Spinal cord (tissue), 10 donors: ENCODE measurements around the gene AFAP1. TPM values are rescaled to one million over a fixed set of nuclear protein-coding genes. Genes with fewer than 3 reads are reported as not detected.

ENCODE experiments used
- DNase-seq, 6 donors: peaks; one replicate each; pipeline versions ENCODE4 v3.0.0 to v3.0.0-alpha.2; 2013 to 2015; ENCODE audit warnings: low spot score in 6 of 6, low read depth in 4 of 6
- H3K27ac ChIP-seq: one replicate; pipeline ENCODE4 v1.5.1; 2013; ENCODE audit warnings: low read depth, low read length, control low read depth
- H3K27me3 ChIP-seq: one replicate; pipeline ENCODE4 v1.6.1; 2013; ENCODE audit warnings: low read length; ENCODE audit not compliant: control insufficient read depth, insufficient read depth
- H3K36me3 ChIP-seq: one replicate; pipeline ENCODE4 v1.6.1; 2013; ENCODE audit warnings: low read length; ENCODE audit not compliant: control insufficient read depth, insufficient read depth
- H3K4me1 ChIP-seq: one replicate; pipeline ENCODE4 v1.6.1; 2013; ENCODE audit warnings: low read length; ENCODE audit not compliant: control insufficient read depth, insufficient read depth
- H3K4me3 ChIP-seq: one replicate; pipeline ENCODE4 v1.5.1; 2013; ENCODE audit warnings: low read depth, low read length, control low read depth
- H3K9me3 ChIP-seq: one replicate; pipeline ENCODE4 v1.6.1; 2013; ENCODE audit warnings: low read length; ENCODE audit not compliant: control insufficient read depth, insufficient read depth
- WGBS: methylation state at CpG from one replicate; pipeline ENCODE4 v1.1.5; 2013; ENCODE audit warnings: missing lambda C conversion rate; ENCODE audit not compliant: insufficient coverage; 5-methylcytosine and 5-hydroxymethylcytosine counted together
- polyA plus RNA-seq, 2 donors: library from polyadenylated mRNA; unstranded; fragments of 120-200 nt; gene quantifications; one replicate each; pipeline ENCODE4 v1.2.1, GENCODE V29; 2013; ENCODE audit not compliant: insufficient read length in 2 of 2
- total RNA-seq, 2 donors: library from RNA; depleted of rRNA in 1 of 2; stranded (reverse); fragments of 120-200 nt in 1 of 2; fragments of >200 nt in 1 of 2; gene quantifications; one replicate each; pipeline versions ENCODE4 v1.2.3 to v1.2.4, GENCODE V29; 2013 to 2014
- donor health status: healthy.

The AFAP1 gene
- total and polyA plus RNA-seq, 4 donors, result 34.8 to 42.0 (median 36.3) TPM

DNA sequence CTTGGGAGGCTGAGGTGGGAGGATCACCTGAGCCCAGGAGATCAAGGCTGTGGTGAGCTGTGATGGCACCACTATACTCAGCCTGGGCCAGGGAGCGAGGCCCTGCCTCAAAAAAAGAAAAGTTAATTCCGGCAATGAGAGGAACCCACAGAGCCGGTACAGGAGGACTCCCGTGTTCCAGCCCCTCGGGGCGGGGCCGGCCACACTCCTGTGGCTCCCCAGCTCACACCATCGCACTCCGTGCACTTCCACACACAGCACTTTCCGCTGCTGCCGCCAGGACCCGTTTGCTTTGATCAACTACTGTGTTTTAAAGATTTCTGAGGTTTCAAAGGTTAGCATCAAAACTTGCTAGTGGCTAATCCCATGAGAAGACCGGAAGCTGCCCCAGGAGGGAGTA is 171.7 kb downstream of the AFAP1 start:
- Histone ChIP-seq H3K36me3 (peaks cover 86% of the 10 kb centered on the region), H3K27ac (no peak overlapping the region), H3K4me1 (peaks cover 42% of the 10 kb centered on the region), H3K9me3 (no peaks in the 10 kb centered on the region), H3K4me3 (no peak overlapping the region), H3K27me3 (no peaks in the 10 kb centered on the region)
- no peak for DNase-seq
- 92% methylated on average over 11 of the region's 13 CpGs for WGBS

DNA sequence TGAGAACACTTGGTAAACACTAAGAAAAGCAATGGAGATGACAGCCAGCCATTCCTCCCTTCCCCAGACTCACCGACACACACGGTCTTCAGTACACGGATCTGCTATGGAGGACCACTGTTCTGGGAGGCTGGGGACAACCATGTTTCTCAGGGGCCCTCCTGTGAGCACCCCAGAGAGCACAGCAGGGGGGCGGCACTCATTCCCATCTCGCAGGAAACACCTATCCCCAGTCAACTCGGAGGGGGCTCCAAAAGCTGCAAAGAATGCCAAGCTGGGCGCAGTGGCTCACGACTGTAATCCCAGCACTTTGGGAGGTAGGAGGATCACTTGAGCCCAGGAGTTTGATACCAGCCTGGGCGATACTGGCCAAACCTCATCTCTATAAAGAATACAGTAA is 172.1 kb downstream of the AFAP1 start:
- Histone ChIP-seq H3K4me3 (no peak overlapping the region), H3K36me3 (peaks cover 86% of the 10 kb centered on the region), H3K27me3 (no peaks in the 10 kb centered on the region), H3K4me1 (peaks cover 42% of the 10 kb centered on the region), H3K9me3 (no peaks in the 10 kb centered on the region), H3K27ac (no peak overlapping the region)
- WGBS, result 87% methylated on average over 3 of the region's 9 CpGs
- no peak for DNase-seq

DNA sequence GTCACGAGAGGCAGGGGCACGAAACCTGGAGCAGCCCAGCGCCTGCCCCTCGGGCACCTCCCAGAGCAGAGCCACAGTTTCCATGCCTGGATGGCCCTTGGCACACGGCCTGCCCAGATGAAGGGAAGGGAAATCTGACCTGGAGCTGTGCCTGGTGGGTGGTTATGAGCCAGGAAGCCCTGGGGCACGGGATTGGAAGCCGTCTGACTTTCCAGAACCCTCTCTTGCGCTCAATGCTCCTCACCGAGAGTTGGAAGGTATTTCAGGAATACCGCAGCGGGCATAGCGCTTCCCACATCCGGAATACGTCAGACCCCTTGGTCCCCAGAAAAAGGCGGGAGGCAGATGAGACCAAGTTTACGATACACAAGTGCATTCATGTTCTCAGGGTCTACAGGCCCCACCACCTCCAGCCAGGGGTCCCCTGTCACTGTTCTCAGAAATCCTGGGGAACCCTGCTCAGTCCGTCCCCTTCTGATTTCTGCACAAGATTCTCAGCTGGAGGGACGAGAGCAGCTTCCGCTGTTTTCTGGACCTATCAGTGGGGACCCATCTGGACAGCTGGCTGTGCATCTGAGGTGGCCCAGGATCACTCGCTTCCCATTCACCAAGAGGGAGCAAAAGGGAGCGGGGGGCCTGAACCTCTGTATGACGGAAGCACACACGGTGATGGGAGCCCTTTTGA is 172.9 kb downstream of the AFAP1 start:
- no peak for DNase-seq
- WGBS, result 87% methylated on average over 21 of the region's 23 CpGs
- H3K36me3 ChIP-seq, result peaks cover 86% of the 10 kb centered on the region
- peaks cover 42% of the 10 kb centered on the region for H3K4me1 ChIP-seq
- no peak overlapping the region for H3K27ac ChIP-seq
- no peak overlapping the region for H3K4me3 ChIP-seq
- H3K9me3 ChIP-seq, result no peaks in the 10 kb centered on the region
- no peaks in the 10 kb centered on the region for H3K27me3 ChIP-seq

DNA sequence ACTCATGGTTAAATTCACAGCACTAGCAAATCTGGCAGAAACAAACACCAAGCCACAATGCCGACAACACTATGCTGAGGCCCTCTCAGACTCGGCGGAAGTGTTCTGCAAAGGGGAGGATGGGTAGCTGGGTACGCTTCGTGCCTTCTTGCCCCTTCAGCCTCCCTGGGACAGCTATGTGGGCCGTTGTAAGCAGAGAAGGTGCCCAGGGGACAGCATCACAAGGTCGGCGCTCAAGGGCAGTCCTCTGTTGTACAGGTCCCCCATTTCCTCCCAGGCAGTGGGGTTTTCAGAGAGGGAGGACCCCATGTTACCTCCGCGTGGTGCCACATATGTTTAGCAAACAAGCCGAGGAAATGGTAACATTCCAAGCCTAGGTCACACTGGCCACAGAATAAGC is 173.6 kb downstream of the AFAP1 start:
- peak overlapping the region; percentile 62 for H3K27ac ChIP-seq
- H3K4me1 ChIP-seq, result peaks cover 41% of the 10 kb centered on the region
- no peaks in the 10 kb centered on the region for H3K9me3 ChIP-seq
- H3K36me3 ChIP-seq, result peaks cover 89% of the 10 kb centered on the region
- 81% methylated on average over 9 of the region's 11 CpGs for WGBS
- H3K4me3 ChIP-seq, result no peak overlapping the region
- DNase-seq, result no peak
- H3K27me3 ChIP-seq, result no peaks in the 10 kb centered on the region

DNA sequence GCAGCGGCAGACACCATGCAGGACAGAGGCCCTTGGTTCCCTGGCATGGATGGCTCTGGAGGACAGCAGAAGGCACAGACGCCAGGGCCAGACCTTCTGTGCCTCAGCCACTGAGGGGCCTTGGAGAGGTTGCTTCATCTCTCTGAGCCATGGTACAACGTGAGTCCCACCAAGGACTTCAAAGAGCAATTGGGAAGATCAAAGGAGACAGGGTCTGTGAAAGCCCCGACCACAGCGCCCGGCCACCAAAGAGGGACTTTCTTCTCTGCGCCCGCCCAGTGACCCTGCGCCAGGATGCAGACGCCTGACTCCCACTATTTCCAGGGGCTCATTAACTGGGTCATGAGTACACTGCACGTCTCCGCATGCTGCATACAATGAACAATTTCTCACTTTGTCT is 174.0 kb downstream of the AFAP1 start:
- peaks cover 89% of the 10 kb centered on the region for H3K36me3 ChIP-seq
- peak overlapping the region; percentile 50 for H3K27ac ChIP-seq
- no peaks in the 10 kb centered on the region for H3K27me3 ChIP-seq
- DNase-seq, result no peak
- 77% methylated on average over 12 of the region's 12 CpGs for WGBS
- no peaks in the 10 kb centered on the region for H3K9me3 ChIP-seq
- H3K4me3 ChIP-seq, result no peak overlapping the region
- H3K4me1 ChIP-seq, result peaks cover 36% of the 10 kb centered on the region

DNA sequence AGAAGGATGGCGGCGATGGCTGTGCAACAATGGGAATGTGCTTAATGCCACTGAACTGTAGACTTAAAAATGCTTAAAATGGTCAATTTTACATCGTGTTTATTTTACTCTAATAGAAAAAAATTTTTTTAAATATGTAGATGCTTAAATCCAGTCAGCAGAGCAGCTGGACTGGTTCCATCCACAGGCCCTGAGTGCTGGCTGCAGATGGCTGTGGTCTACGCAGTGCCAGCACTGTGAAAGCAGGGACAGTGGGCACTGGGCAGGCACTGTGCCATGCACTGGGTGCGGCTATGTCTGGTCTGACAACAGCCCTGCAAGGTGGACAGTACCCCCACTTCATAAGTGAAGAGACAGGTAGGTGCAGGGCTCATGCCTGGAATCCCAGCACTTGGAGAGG is 175.2 kb downstream of the AFAP1 start:
- H3K9me3 ChIP-seq, result no peaks in the 10 kb centered on the region
- H3K4me1 ChIP-seq, result peaks cover 24% of the 10 kb centered on the region
- no peak overlapping the region for H3K4me3 ChIP-seq
- no peak overlapping the region for H3K27ac ChIP-seq
- peaks cover 89% of the 10 kb centered on the region for H3K36me3 ChIP-seq
- no peaks in the 10 kb centered on the region for H3K27me3 ChIP-seq
- DNase-seq, result no peak
- 74% methylated on average over 2 of the region's 5 CpGs for WGBS

DNA sequence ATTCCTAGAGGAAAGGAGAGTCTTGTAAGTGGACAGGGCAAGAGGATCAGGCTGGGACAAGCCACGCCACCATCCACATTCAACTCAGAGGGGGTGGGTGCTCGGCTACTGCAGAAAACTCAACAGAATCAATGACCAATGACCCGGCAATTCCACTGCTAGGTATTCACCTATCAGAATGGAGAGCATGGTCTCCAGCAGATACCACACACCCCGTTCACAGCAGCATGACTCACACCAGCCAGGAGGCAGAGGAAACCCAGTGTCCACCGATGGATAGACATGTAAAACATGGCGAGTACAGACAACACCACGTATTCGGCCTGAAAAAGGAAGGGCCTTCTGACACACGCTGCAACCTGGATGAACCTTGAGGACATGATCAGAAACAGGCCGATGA is 175.9 kb downstream of the AFAP1 start:
- Histone ChIP-seq H3K4me3 (no peak overlapping the region), H3K27ac (no peak overlapping the region), H3K27me3 (no peaks in the 10 kb centered on the region), H3K9me3 (no peaks in the 10 kb centered on the region), H3K36me3 (peaks cover 82% of the 10 kb centered on the region), H3K4me1 (peaks cover 18% of the 10 kb centered on the region)
- 90% methylated on average over 9 of the region's 10 CpGs for WGBS
- no peak for DNase-seq

GRCh38 chr4:7763106-7763505 is 176.6 kb downstream of the AFAP1 start:
- peaks cover 75% of the 10 kb centered on the region for H3K36me3 ChIP-seq
- no peak for DNase-seq

GRCh38 chr4:7762376-7763030 is 177.2 kb downstream of the AFAP1 start:
- Histone ChIP-seq H3K36me3 (peaks cover 71% of the 10 kb centered on the region), H3K27me3 (no peaks in the 10 kb centered on the region), H3K4me1 (peaks cover 22% of the 10 kb centered on the region), H3K4me3 (no peak overlapping the region), H3K9me3 (no peaks in the 10 kb centered on the region), H3K27ac (no peak overlapping the region)
- DNase-seq, result no peak
- WGBS, result 74% methylated on average over 9 of the region's 15 CpGs

More at GRCh38 chr4:7763106-7763505, 176.6 kb downstream of the AFAP1 start:
- Histone ChIP-seq H3K4me1 (peaks cover 17% of the 10 kb centered on the region), H3K27me3 (no peaks in the 10 kb centered on the region), H3K9me3 (no peaks in the 10 kb centered on the region), H3K4me3 (no peak overlapping the region), H3K27ac (no peak overlapping the region)
- 90% methylated on average over 14 of the region's 16 CpGs for WGBS

DNA sequence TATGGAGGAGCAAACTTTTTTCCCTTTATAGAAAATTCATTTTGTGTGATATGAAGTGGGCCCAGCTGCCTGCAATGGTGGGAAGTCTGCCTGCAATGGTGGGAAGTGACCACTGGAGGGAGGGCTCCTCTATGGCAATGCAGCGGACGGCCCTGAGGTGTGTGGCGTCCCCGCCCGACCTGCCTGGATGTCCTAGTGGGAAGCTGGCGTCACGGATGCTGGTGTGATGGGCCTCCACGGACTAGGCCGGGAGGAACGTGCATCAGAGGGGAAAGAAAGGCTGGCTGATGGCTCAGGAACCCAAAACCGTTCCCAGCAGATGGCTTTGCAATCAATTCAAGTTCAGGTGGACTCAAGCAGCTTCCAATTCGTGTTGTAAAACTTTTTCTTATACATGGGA is 177.9 kb downstream of the AFAP1 start:
- Histone ChIP-seq H3K4me1 (peaks cover 27% of the 10 kb centered on the region), H3K27me3 (no peaks in the 10 kb centered on the region), H3K27ac (no peak overlapping the region), H3K9me3 (no peaks in the 10 kb centered on the region), H3K4me3 (no peak overlapping the region), H3K36me3 (peaks cover 71% of the 10 kb centered on the region)
- DNase-seq, result peak in 5 of 6 donors; percentile 23 to 86 (median 46)
- 21% methylated on average over 12 of the region's 12 CpGs for WGBS
